SK-N-MC (cell line): ENCODE results near the gene DIAPH3.

ENCODE experiments used
- DNase-seq: peaks from one replicate; pipeline ENCODE4 v3.0.0-alpha.2; 2011; ENCODE audit warnings: low read depth, low spot score
- H3K27ac ChIP-seq: fragments of 200-600 bp; sonication (generic); 2 replicates; pipeline ENCODE4 v1.5.1; 2016; ENCODE audit warnings: mixed run types
- H3K36me3 ChIP-seq: fragments of 200-600 bp; sonication (generic); 2 replicates; pipeline ENCODE4 v1.6.1; 2017; ENCODE audit warnings: antibody characterized with exemption, low read length, mixed read lengths; ENCODE audit not compliant: insufficient read depth
- H3K4me3 ChIP-seq: fragments of 200-600 bp; sonication (generic); 2 replicates; pipeline ENCODE4 v1.5.1; 2016
- H3K9ac ChIP-seq: fragments of 200-600 bp; sonication (generic); 2 replicates; pipeline ENCODE4 v1.8.0; 2017; ENCODE audit warnings: mixed run types, mixed read lengths; ENCODE audit not compliant: insufficient read length
- H3K9me3 ChIP-seq: fragments of 200-600 bp; sonication (generic); 2 replicates; pipeline ENCODE4 v1.6.1; 2017; ENCODE audit warnings: low read depth, mild to moderate bottlenecking, antibody characterized with exemption, low read length, moderate library complexity, mixed read lengths
- EZH2 ChIP-seq: fragments of 200-600 bp; sonication (generic); IDR thresholded peaks from one replicate; pipeline ENCODE4 v1.6.1; 2017; ENCODE audit warnings: antibody characterized with exemption
- FOXP2 ChIP-seq: optimal IDR thresholded peaks from 2 replicates; pipeline ENCODE3; 2011; ENCODE audit warnings: mild to moderate bottlenecking, moderate library complexity; ENCODE audit not compliant: insufficient read depth; ENCODE audit errors: extremely low read length, control extremely low read depth
- POLR2AphosphoS5 ChIP-seq: IDR thresholded peaks from 2 replicates; pipeline ENCODE4 v1.6.1; 2012; ENCODE audit warnings: mild to moderate bottlenecking, low read depth, low read length, borderline replicate concordance

The DIAPH3 gene

GRCh38 chr13:60009300-60010253, 154.2 kb downstream of the DIAPH3 start:
- TF ChIP-seq EZH2 (no peak), FOXP2 (no peak), POLR2AphosphoS5 (no peak)
- no peaks in the 10 kb centered on the region for H3K9me3 ChIP-seq
- no peak overlapping the region for H3K9ac ChIP-seq
- H3K4me3 ChIP-seq: no peak overlapping the region
- peak overlapping the region; percentile 15; the same call in 1 of the 2 replicates for H3K27ac ChIP-seq
- no peaks in the 10 kb centered on the region for H3K36me3 ChIP-seq
- DNase-seq: no peak

GRCh38 chr13:60001889-60002288, 161.8 kb downstream of the DIAPH3 start:
- H3K36me3 ChIP-seq: peaks cover 4% of the 10 kb centered on the region
- TF ChIP-seq EZH2: no peak
- TF ChIP-seq POLR2AphosphoS5: no peak
- no peak for TF ChIP-seq FOXP2
- DNase-seq: no peak
- no peaks in the 10 kb centered on the region for H3K9me3 ChIP-seq
- H3K9ac ChIP-seq: no peak overlapping the region
- no peak overlapping the region for H3K27ac ChIP-seq
- no peak overlapping the region for H3K4me3 ChIP-seq

GRCh38 chr13:60000976-60001375, 162.8 kb downstream of the DIAPH3 start:
- H3K9ac ChIP-seq: no peak overlapping the region
- no peak for TF ChIP-seq FOXP2
- TF ChIP-seq POLR2AphosphoS5: no peak
- TF ChIP-seq EZH2: no peak
- no peaks in the 10 kb centered on the region for H3K9me3 ChIP-seq
- no peak overlapping the region for H3K27ac ChIP-seq
- H3K4me3 ChIP-seq: no peak overlapping the region
- H3K36me3 ChIP-seq: peaks cover 4% of the 10 kb centered on the region
- DNase-seq: no peak

GRCh38 chr13:60000081-60000480, 163.6 kb downstream of the DIAPH3 start:
- TF ChIP-seq FOXP2 (no peak), EZH2 (no peak), POLR2AphosphoS5 (no peak)
- DNase-seq: no peak

GRCh38 chr13:59997976-59998375, 165.8 kb downstream of the DIAPH3 start:
- no peaks in the 10 kb centered on the region for H3K9me3 ChIP-seq
- H3K9ac ChIP-seq: no peak overlapping the region
- no peak overlapping the region for H3K4me3 ChIP-seq
- TF ChIP-seq POLR2AphosphoS5 (no peak), FOXP2 (no peak), EZH2 (no peak)
- no peak for DNase-seq
- H3K27ac ChIP-seq: no peak overlapping the region
- peaks cover 4% of the 10 kb centered on the region for H3K36me3 ChIP-seq

More at GRCh38 chr13:60000081-60000480, 163.6 kb downstream of the DIAPH3 start:
- Histone ChIP-seq H3K4me3 (no peak overlapping the region), H3K9ac (no peak overlapping the region), H3K9me3 (no peaks in the 10 kb centered on the region), H3K36me3 (peaks cover 4% of the 10 kb centered on the region), H3K27ac (no peak overlapping the region)

GRCh38 chr13:59996461-59996980, 167.2 kb downstream of the DIAPH3 start:
- no peak for TF ChIP-seq POLR2AphosphoS5
- DNase-seq: no peak
- H3K27ac ChIP-seq: no peak overlapping the region
- H3K36me3 ChIP-seq: peaks cover 4% of the 10 kb centered on the region
- H3K9me3 ChIP-seq: no peaks in the 10 kb centered on the region
- no peak overlapping the region for H3K9ac ChIP-seq
- no peak overlapping the region for H3K4me3 ChIP-seq

- DNase-seq: no peak
- no peak overlapping the region for H3K4me3 ChIP-seq
- TF ChIP-seq FOXP2 (no peak), EZH2 (no peak), POLR2AphosphoS5 (no peak)
- H3K27ac ChIP-seq: no peak overlapping the region
- no peaks in the 10 kb centered on the region for H3K9me3 ChIP-seq
- H3K9ac ChIP-seq: no peak overlapping the region
- peaks cover 7% of the 10 kb centered on the region for H3K36me3 ChIP-seq
These were observed 172.3 kb downstream of the DIAPH3 start for GRCh38 chr13:59991395-59991794.

- Histone ChIP-seq H3K27ac (0 out of 2 replicates have a peak overlapping the region, but pooled peaks have one; percentile 31), H3K9ac (no peak overlapping the region), H3K9me3 (no peaks in the 10 kb centered on the region), H3K4me3 (no peak overlapping the region), H3K36me3 (peaks cover 6% of the 10 kb centered on the region)
- no peak for TF ChIP-seq FOXP2
- TF ChIP-seq POLR2AphosphoS5: no peak
- TF ChIP-seq EZH2: no peak
- no peak for DNase-seq
These were observed 180.9 kb downstream of the DIAPH3 start for GRCh38 chr13:59982631-59983382.
